ENCODE data around the gene ROS1.

Gene ROS1

DNA sequence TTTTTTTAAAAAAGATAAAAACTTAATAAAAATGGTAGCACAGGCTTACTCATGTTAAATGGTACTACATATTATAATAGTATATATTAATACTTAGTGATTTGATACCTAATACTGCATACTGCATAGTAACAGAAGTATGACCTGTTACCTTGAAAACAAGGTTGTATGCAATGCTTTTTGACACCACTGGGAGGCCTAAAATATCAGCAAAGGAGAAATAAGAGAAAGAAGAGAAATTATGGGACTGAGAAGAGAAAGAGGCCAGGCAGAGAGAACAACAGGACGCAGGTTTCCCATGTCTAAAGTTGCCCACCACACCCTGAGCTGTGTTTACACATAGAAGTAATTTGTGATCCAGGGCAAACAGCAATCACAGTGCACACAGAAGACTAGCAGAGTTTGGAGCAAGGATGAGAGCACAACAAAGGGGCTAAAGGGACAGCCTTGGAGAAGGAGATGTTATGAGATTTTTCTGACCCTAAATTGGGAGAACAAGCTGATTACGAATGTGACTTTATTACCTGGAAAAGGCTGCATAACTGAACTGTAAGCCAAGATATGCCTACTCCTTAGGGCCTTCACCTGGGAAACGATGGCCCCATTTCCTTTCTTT is 73.2 kb downstream of the ROS1 start:
- Histone ChIP-seq H3K36me3 (ENCODE audit: control insufficient read depth, insufficient read depth, low read length) (no peaks in the 10 kb centered on the region), H3K4me3 (replicated peaks; ENCODE audit: low read depth, low read length) (no peak overlapping the region), H3K27me3 (replicated peaks; ENCODE audit: control insufficient read depth, insufficient read depth, low read length) (no peaks in the 10 kb centered on the region)
- DNase-seq (ENCODE audit: extremely low read depth, insufficient read length): no peak
- TF ChIP-seq, protein P1, sequence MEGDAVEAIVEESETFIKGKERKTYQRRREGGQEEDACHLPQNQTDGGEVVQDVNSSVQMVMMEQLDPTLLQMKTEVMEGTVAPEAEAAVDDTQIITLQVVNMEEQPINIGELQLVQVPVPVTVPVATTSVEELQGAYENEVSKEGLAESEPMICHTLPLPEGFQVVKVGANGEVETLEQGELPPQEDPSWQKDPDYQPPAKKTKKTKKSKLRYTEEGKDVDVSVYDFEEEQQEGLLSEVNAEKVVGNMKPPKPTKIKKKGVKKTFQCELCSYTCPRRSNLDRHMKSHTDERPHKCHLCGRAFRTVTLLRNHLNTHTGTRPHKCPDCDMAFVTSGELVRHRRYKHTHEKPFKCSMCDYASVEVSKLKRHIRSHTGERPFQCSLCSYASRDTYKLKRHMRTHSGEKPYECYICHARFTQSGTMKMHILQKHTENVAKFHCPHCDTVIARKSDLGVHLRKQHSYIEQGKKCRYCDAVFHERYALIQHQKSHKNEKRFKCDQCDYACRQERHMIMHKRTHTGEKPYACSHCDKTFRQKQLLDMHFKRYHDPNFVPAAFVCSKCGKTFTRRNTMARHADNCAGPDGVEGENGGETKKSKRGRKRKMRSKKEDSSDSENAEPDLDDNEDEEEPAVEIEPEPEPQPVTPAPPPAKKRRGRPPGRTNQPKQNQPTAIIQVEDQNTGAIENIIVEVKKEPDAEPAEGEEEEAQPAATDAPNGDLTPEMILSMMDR (IDR thresholded peaks at IDR 0.05; ENCODE audit: insufficient read depth, low read length, poor library complexity, severe bottlenecking): peak; percentile 56

DNA sequence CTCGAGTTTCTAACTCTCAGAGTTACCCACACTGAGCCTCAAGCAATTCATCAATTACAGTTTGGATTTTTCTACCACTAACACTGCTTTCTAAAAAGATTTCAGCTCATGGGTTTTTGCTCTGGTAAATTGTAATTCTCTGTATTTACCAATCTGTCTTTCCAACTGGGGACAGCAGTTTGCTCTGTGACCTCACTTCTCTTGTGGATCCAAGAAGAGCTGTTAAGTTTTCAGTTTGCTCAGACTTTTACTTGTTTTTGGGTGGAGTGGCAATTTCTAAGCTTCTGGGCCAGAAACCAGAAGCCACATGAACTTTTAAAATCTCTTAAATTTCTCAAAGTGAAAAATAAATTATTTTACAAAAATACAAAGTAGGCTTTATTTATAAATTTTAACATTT is 74.2 kb downstream of the ROS1 start:
- DNase-seq (ENCODE audit: extremely low read depth, insufficient read length): no peak
- H3K27me3 ChIP-seq (replicated peaks; ENCODE audit: control insufficient read depth, insufficient read depth, low read length): no peaks in the 10 kb centered on the region
- no peak overlapping the region for H3K4me3 ChIP-seq (replicated peaks; ENCODE audit: low read depth, low read length)
- no peaks in the 10 kb centered on the region for H3K36me3 ChIP-seq (ENCODE audit: control insufficient read depth, insufficient read depth, low read length)
- TF ChIP-seq, protein P1 (IDR thresholded peaks at IDR 0.05; ENCODE audit: insufficient read depth, low read length, poor library complexity, severe bottlenecking): no peak

DNA sequence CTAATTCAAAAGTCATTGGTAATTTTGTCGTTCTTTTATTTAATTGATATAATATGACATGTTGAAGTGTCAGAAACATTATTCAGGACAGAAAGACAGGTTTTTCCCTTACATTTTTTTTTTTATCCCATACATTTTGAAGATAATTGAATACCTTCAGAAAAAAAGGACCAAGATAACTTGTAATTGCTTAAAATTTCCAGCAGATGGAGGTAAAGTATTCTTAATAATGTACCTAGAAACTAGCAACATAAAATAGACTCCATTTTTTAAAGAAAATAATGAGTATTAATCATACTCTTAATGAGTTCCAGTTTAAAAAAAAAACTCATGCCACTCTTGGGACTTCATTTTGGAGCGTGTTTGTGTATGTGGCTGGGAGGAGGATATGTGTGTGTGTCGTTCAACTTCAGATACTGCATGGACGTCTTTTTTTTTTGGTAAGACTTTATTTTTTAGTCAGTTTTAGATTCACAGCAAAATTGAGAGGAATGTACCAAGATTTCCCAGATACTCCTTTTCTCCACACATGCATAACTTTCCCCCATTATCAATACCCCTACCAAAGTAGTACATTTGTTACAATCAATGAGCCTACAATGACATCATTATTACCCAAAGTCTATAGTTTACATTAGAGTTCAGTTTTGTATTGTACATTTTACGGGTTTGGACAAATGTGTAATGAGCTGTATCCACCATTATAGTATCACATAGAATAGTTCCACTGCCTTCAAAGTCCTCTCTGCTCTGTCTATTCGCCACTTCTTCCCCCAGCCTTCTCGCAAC is 79.4 kb downstream of the ROS1 start:
- Histone ChIP-seq H3K4me3 (replicated peaks; ENCODE audit: low read depth, low read length) (no peak overlapping the region), H3K36me3 (ENCODE audit: control insufficient read depth, insufficient read depth, low read length) (no peaks in the 10 kb centered on the region), H3K27me3 (replicated peaks; ENCODE audit: control insufficient read depth, insufficient read depth, low read length) (no peaks in the 10 kb centered on the region)
- DNase-seq (ENCODE audit: extremely low read depth, insufficient read length): no peak
- TF ChIP-seq, protein P1 (IDR thresholded peaks at IDR 0.05; ENCODE audit: insufficient read depth, low read length, poor library complexity, severe bottlenecking): peak; percentile 24

DNA sequence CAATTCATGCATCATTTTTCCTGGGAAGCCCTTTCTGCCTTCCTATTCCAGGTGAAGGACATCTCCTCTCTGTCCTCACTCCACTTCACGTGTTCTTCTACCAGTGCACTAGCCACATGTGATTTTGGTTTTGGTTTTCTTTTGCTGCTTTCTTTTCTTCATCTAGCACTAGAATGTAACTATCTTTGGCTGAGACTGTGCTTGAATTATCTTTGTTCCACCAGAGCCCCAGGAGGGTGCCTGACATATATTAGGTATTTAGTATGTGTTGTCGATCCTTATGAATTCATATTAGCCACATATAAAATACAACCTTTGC is 80.5 kb downstream of the ROS1 start:
- DNase-seq (ENCODE audit: extremely low read depth, insufficient read length): no peak
- Histone ChIP-seq H3K27me3 (replicated peaks; ENCODE audit: control insufficient read depth, insufficient read depth, low read length) (no peaks in the 10 kb centered on the region), H3K4me3 (replicated peaks; ENCODE audit: low read depth, low read length) (no peak overlapping the region), H3K36me3 (ENCODE audit: control insufficient read depth, insufficient read depth, low read length) (no peaks in the 10 kb centered on the region)
- TF ChIP-seq, protein P1 (IDR thresholded peaks at IDR 0.05; ENCODE audit: insufficient read depth, low read length, poor library complexity, severe bottlenecking): no peak

DNA sequence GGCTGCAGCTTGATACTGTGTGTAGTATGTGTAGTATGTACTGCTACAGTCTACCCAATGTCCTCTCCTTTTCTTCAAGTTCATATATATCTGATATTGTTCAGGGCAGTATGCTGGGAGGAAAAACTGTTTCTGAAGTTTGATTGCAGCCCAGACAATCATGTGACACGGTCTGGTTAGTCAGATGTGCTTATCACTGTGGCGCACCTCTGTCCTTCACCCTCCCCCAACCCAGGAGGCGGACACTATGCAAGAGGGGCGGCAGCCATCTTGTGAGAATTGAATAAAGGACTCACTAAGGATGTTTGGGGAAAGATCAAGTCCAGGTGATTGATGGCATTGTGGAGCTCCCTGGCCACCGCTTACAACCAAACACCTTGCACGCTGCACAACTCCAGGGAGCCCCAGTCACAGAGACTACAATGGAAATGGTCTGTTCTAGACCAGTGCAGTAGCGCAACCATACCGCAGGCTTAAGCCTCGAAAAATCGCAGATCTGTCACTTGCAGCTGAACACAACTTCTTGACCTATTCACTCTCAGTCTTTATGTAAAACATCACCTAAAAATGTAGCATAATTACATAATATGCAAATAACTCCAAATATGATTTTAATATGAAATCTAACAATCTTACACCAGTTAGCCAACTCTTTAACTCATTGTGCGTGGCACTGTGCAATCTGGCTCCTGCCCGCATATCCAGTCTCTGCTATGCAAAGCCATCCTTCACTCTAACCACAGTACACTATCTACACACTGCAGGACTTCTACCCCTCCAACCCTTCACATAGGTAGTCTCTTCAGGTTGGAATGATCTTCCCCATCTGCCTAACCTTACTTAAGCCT is 81.1 kb downstream of the ROS1 start:
- TF ChIP-seq, protein P1 (IDR thresholded peaks at IDR 0.05; ENCODE audit: insufficient read depth, low read length, poor library complexity, severe bottlenecking): no peak
- H3K27me3 ChIP-seq (replicated peaks; ENCODE audit: control insufficient read depth, insufficient read depth, low read length): no peaks in the 10 kb centered on the region
- H3K4me3 ChIP-seq (replicated peaks; ENCODE audit: low read depth, low read length): no peak overlapping the region
- no peak for DNase-seq (ENCODE audit: extremely low read depth, insufficient read length)
- no peaks in the 10 kb centered on the region for H3K36me3 ChIP-seq (ENCODE audit: control insufficient read depth, insufficient read depth, low read length)
